T-helper 2 cell treated with Interferon-gamma antibody and Interleukin-4, amounts not matched to agents 100 ng/mL and 5 ng/mL, for 36 hours (primary cell): Measurements from ENCODE around the gene ZNF616. TPM values are rescaled to one million over a fixed set of nuclear protein-coding genes. Genes with fewer than 3 reads are reported as not detected.

Experiments used
- intact Hi-C: fragments of 100-400 bp; cut with micrococcal nuclease; formaldehyde crosslinking; loops from one replicate; pipeline ENCODE4 v1.15.1; 2023
- total RNA-seq: library from RNA; stranded (reverse); gene quantifications from 2 replicates; pipeline ENCODE4 v1.2.3, GENCODE V29; 2022

ZNF616 gene
- total RNA-seq, 1 donor from 2014 or later: 5.7 TPM

DNA sequence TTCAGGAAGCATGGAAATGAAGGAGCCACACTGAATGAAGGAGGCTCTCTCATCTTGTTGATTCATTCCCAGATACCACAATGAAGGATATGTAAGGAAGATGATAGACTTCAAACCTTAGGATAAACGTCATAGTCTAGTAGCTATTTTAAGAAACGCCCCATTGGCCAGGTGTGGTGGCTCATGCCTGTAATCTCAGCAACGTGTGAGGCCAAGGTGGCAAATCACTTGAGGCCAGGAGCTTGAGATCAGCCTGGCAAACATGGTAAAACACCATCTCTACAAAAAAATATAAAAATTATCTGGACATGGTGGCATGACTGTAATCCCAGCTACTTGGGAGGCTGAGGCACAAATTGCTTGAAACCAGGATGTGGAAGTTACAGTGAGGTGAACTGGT is 27.1 kb downstream of the ZNF616 start:
- intact Hi-C loops: no loop called here

GRCh38 chr19:52110780-52111179 is 29.0 kb downstream of the ZNF616 start:
- intact Hi-C loops: no loop called here

DNA sequence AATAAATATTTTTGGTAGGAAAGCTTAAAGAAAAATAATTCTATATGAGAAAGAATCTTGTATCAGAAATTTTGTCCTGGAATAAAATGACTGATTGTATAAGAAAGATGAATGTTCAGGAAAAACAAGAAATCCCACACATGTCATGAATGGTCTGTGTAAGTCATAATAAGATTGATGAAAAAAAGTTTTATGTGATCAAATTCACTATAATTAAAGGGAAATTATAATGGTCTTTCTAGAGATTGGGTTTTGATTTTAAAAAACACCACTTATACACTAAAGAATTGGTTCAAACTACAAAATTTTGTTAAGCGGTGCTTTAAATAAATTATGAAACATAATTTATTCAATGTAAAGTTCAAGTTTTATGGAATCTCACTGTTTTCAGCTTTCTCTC is 37.0 kb downstream of the ZNF616 start:
- intact Hi-C loops: no loop called here

GRCh38 chr19:52101866-52102562 is 37.7 kb downstream of the ZNF616 start:
- intact Hi-C loops: no loop called here

DNA sequence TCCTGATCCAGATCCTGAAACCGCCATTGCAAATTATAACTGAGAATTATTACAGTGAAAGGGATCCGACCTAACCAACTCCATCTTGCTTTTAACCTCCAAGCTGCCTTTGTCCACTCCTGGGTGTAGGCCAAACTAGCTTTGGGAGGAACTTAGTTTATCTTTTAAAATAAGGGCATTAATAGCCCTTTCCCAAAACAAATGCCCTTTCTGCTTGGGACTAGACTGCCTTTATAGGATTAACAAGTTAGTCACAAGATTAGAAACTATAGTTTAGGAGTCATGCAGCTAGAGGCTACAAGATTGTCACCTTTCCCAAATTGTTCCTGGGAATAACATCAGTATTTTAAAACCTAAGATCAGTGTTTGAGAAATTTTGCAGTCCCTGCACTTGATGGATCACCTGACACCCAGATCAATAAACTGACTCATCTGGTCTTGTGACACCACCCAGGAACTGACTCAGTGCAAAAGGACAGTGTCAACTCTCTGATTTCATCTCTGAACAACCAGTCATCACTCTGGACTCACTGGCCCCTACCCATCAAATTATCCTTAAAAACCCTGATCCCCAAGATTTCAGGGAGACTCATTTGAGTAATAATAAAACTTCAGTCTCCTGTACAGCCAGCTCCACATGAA is 40.1 kb downstream of the ZNF616 start:
- intact Hi-C loops: loop anchor here (5.0 kb wide), 1 partner anchor 112 kb away; the partner anchor contains the start of gene ZNF350

DNA sequence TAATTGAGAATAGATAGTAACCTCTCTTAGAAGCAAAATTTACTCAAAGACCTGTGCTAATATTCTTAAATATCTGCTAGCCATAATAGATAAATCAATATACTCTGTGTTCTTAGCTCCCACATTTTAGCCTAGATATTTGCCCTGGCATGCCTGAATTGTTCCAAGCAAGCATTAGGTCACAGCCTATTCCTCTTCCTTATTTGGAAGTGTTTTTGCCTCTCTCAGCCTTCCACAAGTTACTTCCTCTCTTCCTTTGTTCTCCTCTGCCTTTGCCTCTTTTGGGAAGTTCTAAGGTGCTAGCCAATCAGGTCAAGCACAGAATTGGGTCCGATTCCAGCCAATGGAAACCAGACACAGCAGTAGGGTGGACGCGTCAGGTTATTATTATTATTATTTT is 43.3 kb downstream of the ZNF616 start:
- intact Hi-C loops: loop anchor here (5.0 kb wide), 1 partner anchor 109 kb away; the partner anchor contains the start of gene ZNF350

GRCh38 chr19:52095172-52096014 is 44.3 kb downstream of the ZNF616 start, which contains the start of gene ZNF841:
Gene ZNF841, minus strand, starts transcription at chr19:52095765. Its CDS starts 10,964 bp downstream, at chr19:52084801.
- intact Hi-C loops: loop anchor here (1.0 to 5.0 kb wide), 3 partner anchors 45 to 108 kb away; partner anchors contain the start of gene ZNF350

GRCh38 chr19:52094526-52095130 is 45.1 kb downstream of the ZNF616 start:
- intact Hi-C loops: loop anchor here (1.0 to 5.0 kb wide), 3 partner anchors 46 to 107 kb away; partner anchors contain the start of gene ZNF350

DNA sequence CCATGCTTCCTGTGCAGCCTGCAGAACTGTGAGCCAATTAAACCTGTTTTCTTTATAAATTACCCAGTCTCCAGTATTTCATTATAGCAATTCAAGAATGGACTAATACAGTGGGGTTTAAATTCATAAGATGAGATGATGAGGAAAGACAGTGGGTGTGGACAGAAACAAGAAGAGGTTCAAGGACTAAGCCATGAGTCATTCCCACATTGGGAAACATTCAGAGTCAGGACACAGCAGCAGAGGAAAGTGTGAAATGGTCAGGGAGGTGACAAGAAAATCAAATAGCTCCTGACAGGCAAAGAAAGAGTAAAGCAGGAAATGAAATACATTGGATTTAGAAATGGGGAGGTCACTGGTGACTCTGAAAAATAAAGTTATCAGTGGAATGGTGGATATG is 53.3 kb downstream of the ZNF616 start:
- intact Hi-C loops: no loop called here

- intact Hi-C loops: no loop called here
Observed at GRCh38 chr19:52070496-52070895, 69.2 kb downstream of the ZNF616 start.

DNA sequence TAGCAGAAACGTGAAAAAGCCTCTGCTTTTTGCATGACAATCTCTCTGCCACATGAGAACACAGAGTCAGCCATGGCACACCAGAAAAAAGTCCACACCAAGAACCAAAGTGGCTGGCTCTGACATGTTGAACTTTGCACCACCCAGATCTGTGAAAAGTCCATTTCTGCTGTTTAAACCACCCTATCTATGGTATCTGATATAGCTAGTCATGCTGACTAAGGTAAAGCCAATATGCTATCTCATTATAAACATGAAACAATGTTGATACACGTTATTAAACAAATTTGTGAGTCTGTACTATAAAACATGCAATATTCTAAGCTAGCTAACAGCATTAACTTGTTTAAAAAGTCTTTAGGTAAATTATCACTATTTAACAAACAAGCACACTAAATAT is 70.1 kb downstream of the ZNF616 start:
- intact Hi-C loops: no loop called here

- intact Hi-C loops: no loop called here
Observed at GRCh38 chr19:52066258-52066863, 73.4 kb downstream of the ZNF616 start.

- intact Hi-C loops: no loop called here
Observed at GRCh38 chr19:52065399-52065798, 74.3 kb downstream of the ZNF616 start.

Other genes starting within 250 kb of the ZNF616 start
- 13.0 and 13.5 TPM in 2 replicates for gene ZNF649, start 234.9 kb downstream of the ZNF616 start, total RNA-seq
- gene ZNF613, start 212.5 kb downstream of the ZNF616 start, total RNA-seq: 4.3 and 5.0 TPM in 2 replicates
- gene ZNF350, start 153.1 kb downstream of the ZNF616 start, total RNA-seq: 10.1 and 13.2 TPM in 2 replicates
- gene ZNF615, start 131.7 kb downstream of the ZNF616 start, total RNA-seq: 7.5 and 7.9 TPM in 2 replicates
- 7.7 and 8.7 TPM in 2 replicates for gene ZNF614, start 111.6 kb downstream of the ZNF616 start, total RNA-seq
- gene ZNF432, start 91.1 kb downstream of the ZNF616 start, total RNA-seq: 12.7 and 12.9 TPM in 2 replicates
- 22.4 and 22.9 TPM in 2 replicates for gene ZNF841, start 44.2 kb downstream of the ZNF616 start, total RNA-seq
- 12.0 and 15.2 TPM in 2 replicates for gene ZNF836, start 31.7 kb upstream of the ZNF616 start, total RNA-seq
- 212 and 222 TPM in 2 replicates for gene PPP2R1A, start 50.1 kb upstream of the ZNF616 start, total RNA-seq
- 17.8 and 19.0 TPM in 2 replicates for gene ZNF766, start 129.6 kb upstream of the ZNF616 start, total RNA-seq
- 15.0 and 16.5 TPM in 2 replicates for gene ZNF480, start 157.2 kb upstream of the ZNF616 start, total RNA-seq
- gene ZNF610, start 196.3 kb upstream of the ZNF616 start, total RNA-seq: 0.59 and 1.0 TPM in 2 replicates
- 7.7 and 10.7 TPM in 2 replicates for gene ZNF880, start 230.0 kb upstream of the ZNF616 start, total RNA-seq